CD8-positive, alpha-beta memory T cell (primary cell): ENCODE measurements around the gene AFAP1L2. TPM values are rescaled to one million over a fixed set of nuclear protein-coding genes. Genes with fewer than 3 reads are reported as not detected.

Source experiments
- CTCF ChIA-PET: fragments of 350-600 bp; sonication (Branson Sonifier 250); formaldehyde crosslinking; loops from one replicate; lab custom pipeline; 2021; ENCODE audit warnings: antibody characterized with exemption; lab: Charles Lee
- POLR2A ChIA-PET: fragments of 350-600 bp; sonication (Branson Sonifier 250); formaldehyde crosslinking; loops from one replicate; lab custom pipeline; 2021; ENCODE audit warnings: antibody characterized with exemption; lab: Charles Lee
- DNase-seq, 5 donors: peaks; one replicate each; pipeline versions ENCODE4 v3.0.0 to v3.0.0-alpha.2; 2020 to 2022; ENCODE audit warnings: mixed read lengths in 1 of 5
- H3K27ac ChIP-seq: one replicate; pipeline ENCODE4 v1.7.0; 2013; ENCODE audit warnings: low read depth, mild to moderate bottlenecking, low read length, moderate library complexity
- H3K27me3 ChIP-seq: 2 replicates; pipeline ENCODE4 v1.7.0; 2013; ENCODE audit warnings: low read length, mild to moderate bottlenecking; ENCODE audit not compliant: insufficient read depth, poor library complexity, severe bottlenecking
- H3K36me3 ChIP-seq: 2 replicates; pipeline ENCODE4 v1.7.0; 2013; ENCODE audit warnings: mild to moderate bottlenecking, low read length, moderate library complexity; ENCODE audit not compliant: insufficient read depth
- H3K4me1 ChIP-seq: 2 replicates; pipeline ENCODE4 v1.7.0; 2013; ENCODE audit warnings: mild to moderate bottlenecking, low read length, moderate library complexity; ENCODE audit not compliant: insufficient read depth
- H3K4me3 ChIP-seq: 2 replicates; pipeline ENCODE4 v1.7.0; 2013; ENCODE audit warnings: mild to moderate bottlenecking, low read length
- H3K9me3 ChIP-seq: 2 replicates; pipeline ENCODE4 v1.7.0; 2013; ENCODE audit warnings: mild to moderate bottlenecking, low read length
- H3K27ac Mint-ChIP-seq, 8 donors: one replicate each; pipeline ENCODE4 v1.8.0; 2020 to 2021; ENCODE audit warnings: mixed read lengths in 8 of 8, mild to moderate bottlenecking in 6 of 8, inconsistent platforms in 3 of 8, moderate library complexity in 3 of 8
- H3K27me3 Mint-ChIP-seq, 2 donors: one replicate each; pipeline ENCODE4 v1.8.0; 2020 to 2021; ENCODE audit warnings: mixed read lengths in 2 of 2, mild to moderate bottlenecking in 1 of 2, moderate library complexity in 1 of 2
- H3K36me3 Mint-ChIP-seq, 3 donors: one replicate each; pipeline ENCODE4 v1.8.0; 2020 to 2021; ENCODE audit warnings: mixed read lengths in 3 of 3, inconsistent platforms in 1 of 3, mild to moderate bottlenecking in 1 of 3
- H3K4me1 Mint-ChIP-seq, 3 donors: one replicate each; pipeline ENCODE4 v1.8.0; 2020 to 2021; ENCODE audit warnings: mixed read lengths in 3 of 3, inconsistent platforms in 1 of 3, mild to moderate bottlenecking in 1 of 3
- H3K4me3 Mint-ChIP-seq, 7 donors: one replicate each; pipeline ENCODE4 v1.8.0; 2020 to 2021; ENCODE audit warnings: mixed read lengths in 7 of 7, mild to moderate bottlenecking in 6 of 7, moderate library complexity in 4 of 7, inconsistent platforms in 2 of 7
- H3K9me3 Mint-ChIP-seq, 5 donors: one replicate each; pipeline ENCODE4 v1.8.0; 2020 to 2022; ENCODE audit warnings: mixed read lengths in 5 of 5, mild to moderate bottlenecking in 3 of 5, moderate library complexity in 2 of 5, inconsistent platforms in 1 of 5
- polyA plus RNA-seq: library from polyadenylated mRNA; unstranded; fragments of 300-500 nt; fragmentation: Illumina TruSeq; gene quantifications from one replicate; pipeline ENCODE4 v1.2.3, GENCODE V29; 2021
- total RNA-seq, 2 experiments: library from RNA; stranded (reverse); gene quantifications; one replicate each; pipeline ENCODE4 v1.2.3, GENCODE V29; 2021

The AFAP1L2 gene
- total and polyA plus RNA-seq, 3 experiments from 2014 or later = 1.6 to 2.9 (median 2.5) TPM

- ChIA-PET CTCF (no interaction called here), POLR2A (no interaction called here)
- no peak for DNase-seq
- peaks cover 11 to 40% of the 10 kb centered on the region in 2 donors for H3K27me3 Mint-ChIP-seq
- Histone ChIP-seq H3K4me1 (no peaks in the 10 kb centered on the region), H3K27me3 (no peaks in the 10 kb centered on the region), H3K27ac (no peak overlapping the region), H3K9me3 (no peaks in the 10 kb centered on the region), H3K36me3 (no peaks in the 10 kb centered on the region), H3K4me3 (no peak overlapping the region)
- H3K9me3 Mint-ChIP-seq = no peaks in the 10 kb centered on the region
- H3K36me3 Mint-ChIP-seq = no peaks in the 10 kb centered on the region
- no peak overlapping the region for H3K27ac Mint-ChIP-seq
- no peaks in the 10 kb centered on the region for H3K4me1 Mint-ChIP-seq
- no peak overlapping the region for H3K4me3 Mint-ChIP-seq
Observed at GRCh38 chr10:114380060-114380459, 24.2 kb downstream of the AFAP1L2 start.

- Mint-ChIP-seq H3K27me3 (peaks cover 11 to 39% of the 10 kb centered on the region in 2 donors), H3K4me3 (no peak overlapping the region), H3K36me3 (no peaks in the 10 kb centered on the region), H3K27ac (no peak overlapping the region), H3K9me3 (no peaks in the 10 kb centered on the region), H3K4me1 (no peaks in the 10 kb centered on the region)
- H3K9me3 ChIP-seq = no peaks in the 10 kb centered on the region
- H3K36me3 ChIP-seq = no peaks in the 10 kb centered on the region
- H3K4me3 ChIP-seq = no peak overlapping the region
- no peaks in the 10 kb centered on the region for H3K27me3 ChIP-seq
- ChIA-PET CTCF (interaction anchor here (1.7 kb wide), 1 partner anchor 10 kb away, joined by 4 read pairs; no protein-coding TSS in a partner anchor), POLR2A (no interaction called here)
- H3K4me1 ChIP-seq = no peaks in the 10 kb centered on the region
- no peak for DNase-seq
- no peak overlapping the region for H3K27ac ChIP-seq
Observed at GRCh38 chr10:114379631-114380041, 24.7 kb downstream of the AFAP1L2 start.

- H3K36me3 Mint-ChIP-seq = no peaks in the 10 kb centered on the region
- H3K4me1 Mint-ChIP-seq = no peaks in the 10 kb centered on the region
- H3K36me3 ChIP-seq = no peaks in the 10 kb centered on the region
- ChIA-PET CTCF (no interaction called here), POLR2A (no interaction called here)
- H3K4me3 Mint-ChIP-seq = no peak overlapping the region
- H3K27ac ChIP-seq = no peak overlapping the region
- H3K27ac Mint-ChIP-seq = no peak overlapping the region
- H3K27me3 ChIP-seq = no peaks in the 10 kb centered on the region
- no peaks in the 10 kb centered on the region for H3K4me1 ChIP-seq
- no peak overlapping the region for H3K4me3 ChIP-seq
- peaks cover 11 to 44% of the 10 kb centered on the region in 2 donors for H3K27me3 Mint-ChIP-seq
- H3K9me3 Mint-ChIP-seq = no peaks in the 10 kb centered on the region
- no peak for DNase-seq
- H3K9me3 ChIP-seq = no peaks in the 10 kb centered on the region
Observed at GRCh38 chr10:114376523-114376922, 27.8 kb downstream of the AFAP1L2 start.

GRCh38 chr10:114375047-114375446, 29.3 kb downstream of the AFAP1L2 start:
- no peaks in the 10 kb centered on the region for H3K27me3 ChIP-seq
- H3K4me1 ChIP-seq = no peaks in the 10 kb centered on the region
- Mint-ChIP-seq H3K4me3 (no peak overlapping the region), H3K36me3 (no peaks in the 10 kb centered on the region), H3K9me3 (no peaks in the 10 kb centered on the region), H3K4me1 (peaks cover 0 to 4% (median 0%) of the 10 kb centered on the region in 3 donors), H3K27me3 (peaks cover 10 to 34% of the 10 kb centered on the region in 2 donors), H3K27ac (no peak overlapping the region)
- ChIA-PET POLR2A (no interaction called here), CTCF (no interaction called here)
- no peaks in the 10 kb centered on the region for H3K9me3 ChIP-seq
- no peak overlapping the region for H3K4me3 ChIP-seq
- H3K27ac ChIP-seq = no peak overlapping the region
- no peaks in the 10 kb centered on the region for H3K36me3 ChIP-seq
- no peak for DNase-seq

GRCh38 chr10:114374053-114374791, 30.1 kb downstream of the AFAP1L2 start:
- peaks cover 6 to 27% of the 10 kb centered on the region in 2 donors for H3K27me3 Mint-ChIP-seq
- no peak overlapping the region for H3K4me3 Mint-ChIP-seq
- H3K9me3 ChIP-seq = no peaks in the 10 kb centered on the region
- ChIA-PET POLR2A (no interaction called here), CTCF (no interaction called here)
- H3K4me3 ChIP-seq = no peak overlapping the region
- peak overlapping the region in 1 of 8 donors; percentile 9 for H3K27ac Mint-ChIP-seq
- H3K9me3 Mint-ChIP-seq = no peaks in the 10 kb centered on the region
- H3K4me1 ChIP-seq = no peaks in the 10 kb centered on the region
- H3K4me1 Mint-ChIP-seq = peaks cover 0 to 9% (median 0%) of the 10 kb centered on the region in 3 donors
- no peak overlapping the region for H3K27ac ChIP-seq
- no peak for DNase-seq
- H3K27me3 ChIP-seq = no peaks in the 10 kb centered on the region
- no peaks in the 10 kb centered on the region for H3K36me3 ChIP-seq
- H3K36me3 Mint-ChIP-seq = no peaks in the 10 kb centered on the region

GRCh38 chr10:114373631-114374030, 30.7 kb downstream of the AFAP1L2 start:
- Histone ChIP-seq H3K9me3 (no peaks in the 10 kb centered on the region), H3K4me1 (no peaks in the 10 kb centered on the region), H3K4me3 (no peak overlapping the region), H3K27ac (no peak overlapping the region), H3K27me3 (no peaks in the 10 kb centered on the region), H3K36me3 (no peaks in the 10 kb centered on the region)
- H3K36me3 Mint-ChIP-seq = no peaks in the 10 kb centered on the region
- DNase-seq = no peak
- POLR2A ChIA-PET = no interaction called here
- no peak overlapping the region for H3K4me3 Mint-ChIP-seq
- peaks cover 0 to 9% (median 0%) of the 10 kb centered on the region in 3 donors for H3K4me1 Mint-ChIP-seq
- H3K27me3 Mint-ChIP-seq = peaks cover 6 to 25% of the 10 kb centered on the region in 2 donors
- H3K27ac Mint-ChIP-seq = no peak overlapping the region
- CTCF ChIA-PET = no interaction called here
- no peaks in the 10 kb centered on the region for H3K9me3 Mint-ChIP-seq

GRCh38 chr10:114372995-114373394, 31.3 kb downstream of the AFAP1L2 start:
- H3K27me3 Mint-ChIP-seq = peaks cover 6 to 19% of the 10 kb centered on the region in 2 donors
- Histone ChIP-seq H3K9me3 (no peaks in the 10 kb centered on the region), H3K4me1 (no peaks in the 10 kb centered on the region), H3K27me3 (no peaks in the 10 kb centered on the region), H3K36me3 (no peaks in the 10 kb centered on the region), H3K4me3 (no peak overlapping the region), H3K27ac (no peak overlapping the region)
- H3K4me1 Mint-ChIP-seq = peaks cover 0 to 9% (median 0%) of the 10 kb centered on the region in 3 donors
- ChIA-PET POLR2A (no interaction called here), CTCF (no interaction called here)
- H3K27ac Mint-ChIP-seq = no peak overlapping the region
- H3K9me3 Mint-ChIP-seq = no peaks in the 10 kb centered on the region
- H3K4me3 Mint-ChIP-seq = no peak overlapping the region
- DNase-seq = no peak
- H3K36me3 Mint-ChIP-seq = no peaks in the 10 kb centered on the region

GRCh38 chr10:114372179-114372578, 32.1 kb downstream of the AFAP1L2 start:
- Histone ChIP-seq H3K27ac (no peak overlapping the region), H3K27me3 (no peaks in the 10 kb centered on the region), H3K4me3 (no peak overlapping the region), H3K4me1 (no peaks in the 10 kb centered on the region), H3K9me3 (no peaks in the 10 kb centered on the region), H3K36me3 (no peaks in the 10 kb centered on the region)
- ChIA-PET POLR2A (no interaction called here), CTCF (no interaction called here)
- no peak for DNase-seq
- H3K9me3 Mint-ChIP-seq = no peaks in the 10 kb centered on the region
- H3K36me3 Mint-ChIP-seq = no peaks in the 10 kb centered on the region
- H3K4me1 Mint-ChIP-seq = peaks cover 0 to 9% (median 0%) of the 10 kb centered on the region in 3 donors
- H3K4me3 Mint-ChIP-seq = no peak overlapping the region
- H3K27me3 Mint-ChIP-seq = peaks cover 9 to 15% of the 10 kb centered on the region in 2 donors
- no peak overlapping the region for H3K27ac Mint-ChIP-seq
